ENCODE results near the gene COX8A.
"Not testable (repeated sequence)": the region's sequence is repeated elsewhere in the genome, so short reads cannot be mapped to it uniquely, and the experiment has no call there.

The COX8A gene, protein sequence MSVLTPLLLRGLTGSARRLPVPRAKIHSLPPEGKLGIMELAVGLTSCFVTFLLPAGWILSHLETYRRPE

DNA sequence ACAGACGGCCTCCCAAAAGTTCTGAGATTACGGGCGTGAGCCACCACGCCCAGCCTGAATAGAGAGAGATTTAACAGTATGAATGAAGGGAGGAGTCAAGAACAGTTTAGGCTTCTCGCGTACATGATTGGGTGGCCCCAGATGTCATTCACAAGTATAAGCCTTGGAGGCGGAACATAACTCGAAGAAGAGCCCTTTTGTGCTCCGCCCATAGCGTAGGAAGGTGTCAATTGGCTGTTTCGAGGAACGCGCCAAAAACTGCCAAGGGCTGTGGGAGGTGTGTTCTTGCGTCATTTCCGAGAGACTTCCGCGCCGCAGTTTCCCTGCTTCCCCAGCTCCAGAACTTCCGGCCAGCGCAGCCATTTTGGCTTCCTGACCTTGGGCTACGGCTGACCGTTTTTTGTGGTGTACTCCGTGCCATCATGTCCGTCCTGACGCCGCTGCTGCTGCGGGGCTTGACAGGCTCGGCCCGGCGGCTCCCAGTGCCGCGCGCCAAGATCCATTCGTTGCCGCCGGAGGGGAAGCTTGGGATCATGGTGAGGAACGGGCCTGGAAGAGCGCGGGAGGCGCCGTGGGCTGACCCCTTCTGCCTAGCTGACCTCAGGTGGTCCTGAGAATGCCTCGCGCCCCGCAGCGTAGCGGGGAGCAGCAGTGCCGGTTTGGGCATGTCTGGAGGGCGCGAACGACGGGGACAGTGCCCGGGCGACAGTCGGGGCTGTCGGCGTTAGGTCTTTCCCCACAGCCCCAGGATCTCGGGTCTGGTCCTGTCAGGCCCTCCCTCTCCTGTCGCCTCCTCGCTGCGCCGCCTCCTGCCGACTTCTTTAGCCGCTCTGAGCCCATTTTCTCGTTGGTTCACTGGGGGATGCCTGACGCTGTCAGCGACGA, at the start of gene COX8A:
COX8A (plus strand) TSS at position 362 of the 885 bp plus-strand sequence; CDS start at position 423, 61 bp downstream.
- peak; percentile 99 for DNase-seq

DNA sequence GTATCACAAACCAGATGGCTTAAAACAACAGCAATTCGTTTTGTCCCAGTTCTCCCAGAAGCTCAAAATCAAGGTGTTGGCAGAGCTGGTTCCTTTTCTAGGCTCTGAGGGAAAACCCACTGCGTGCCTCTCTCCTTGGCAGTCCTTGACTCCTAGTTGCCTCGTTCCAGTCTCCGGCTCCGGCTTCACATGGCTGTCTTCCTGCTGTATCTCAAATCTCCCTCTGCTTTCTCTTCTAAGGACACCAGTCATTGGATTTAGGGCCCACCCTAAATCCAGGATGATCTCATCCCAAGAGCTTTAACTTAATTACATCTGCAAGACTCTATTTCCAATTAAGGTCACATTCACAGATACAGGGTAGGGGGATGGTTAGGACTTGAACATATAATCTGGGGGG, 44.8 kb upstream of the COX8A start:
- DNase-seq: no peak

DNA sequence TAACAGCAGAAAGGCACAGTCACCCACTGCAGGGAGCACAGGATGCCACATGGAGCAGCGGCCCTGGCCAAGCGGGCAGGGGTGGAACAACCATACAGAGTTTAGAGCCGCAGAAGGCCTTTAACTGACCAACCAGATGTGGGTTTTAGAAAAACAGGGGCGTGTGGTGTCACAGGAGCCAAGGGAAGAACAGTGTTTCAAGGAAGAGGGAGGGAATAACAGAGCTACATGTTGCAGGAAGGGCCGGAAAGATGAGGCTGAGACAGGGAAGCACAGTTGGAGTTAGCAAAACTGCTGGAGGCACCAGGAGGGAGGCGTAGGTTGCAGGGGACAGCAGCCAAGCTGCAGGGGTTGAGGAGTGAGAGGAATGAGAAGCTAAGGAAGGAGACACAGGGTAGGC, 43.4 kb upstream of the COX8A start:
- no peak for DNase-seq

DNA sequence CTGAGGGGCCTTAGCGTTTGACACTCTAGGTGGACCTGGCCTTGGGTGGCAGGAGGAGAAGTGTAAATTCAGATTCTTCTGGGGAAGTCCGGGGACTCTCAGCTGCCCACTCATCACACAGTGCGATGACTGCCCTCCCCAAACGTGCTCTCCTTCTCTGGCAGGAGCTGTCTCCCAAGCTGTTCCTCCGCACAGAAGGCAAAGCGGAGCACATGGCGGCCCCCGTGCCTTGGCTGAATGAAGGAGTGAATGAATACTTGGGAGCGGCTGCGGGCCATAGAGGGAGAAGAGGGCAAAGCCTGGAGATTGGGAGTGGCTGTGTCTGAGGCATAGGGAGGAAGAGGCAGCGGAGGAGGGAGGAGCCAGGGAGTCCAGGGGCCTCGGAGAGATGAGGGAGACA, 42.5 kb upstream of the COX8A start:
- no peak for DNase-seq

DNA sequence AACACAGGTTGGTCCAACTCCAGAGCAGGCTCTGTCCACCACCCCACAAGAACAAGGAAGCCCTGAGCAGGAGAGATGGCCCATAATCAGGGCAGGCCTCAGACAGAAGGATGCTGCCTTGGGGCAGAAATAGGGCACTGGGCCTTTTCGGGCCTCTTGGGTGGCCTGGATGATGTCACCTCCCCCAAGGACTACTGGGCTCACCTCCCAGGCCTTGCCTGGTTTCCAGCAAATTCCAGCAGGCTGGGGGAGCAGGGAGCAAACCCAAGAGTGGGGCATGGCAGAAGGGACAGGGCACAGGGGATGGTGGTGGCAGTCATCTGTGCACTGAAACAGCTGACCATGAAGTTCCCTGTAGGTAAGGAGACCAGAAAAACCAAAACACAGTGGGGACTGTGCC, 41.0 kb upstream of the COX8A start:
- DNase-seq: no peak

DNA sequence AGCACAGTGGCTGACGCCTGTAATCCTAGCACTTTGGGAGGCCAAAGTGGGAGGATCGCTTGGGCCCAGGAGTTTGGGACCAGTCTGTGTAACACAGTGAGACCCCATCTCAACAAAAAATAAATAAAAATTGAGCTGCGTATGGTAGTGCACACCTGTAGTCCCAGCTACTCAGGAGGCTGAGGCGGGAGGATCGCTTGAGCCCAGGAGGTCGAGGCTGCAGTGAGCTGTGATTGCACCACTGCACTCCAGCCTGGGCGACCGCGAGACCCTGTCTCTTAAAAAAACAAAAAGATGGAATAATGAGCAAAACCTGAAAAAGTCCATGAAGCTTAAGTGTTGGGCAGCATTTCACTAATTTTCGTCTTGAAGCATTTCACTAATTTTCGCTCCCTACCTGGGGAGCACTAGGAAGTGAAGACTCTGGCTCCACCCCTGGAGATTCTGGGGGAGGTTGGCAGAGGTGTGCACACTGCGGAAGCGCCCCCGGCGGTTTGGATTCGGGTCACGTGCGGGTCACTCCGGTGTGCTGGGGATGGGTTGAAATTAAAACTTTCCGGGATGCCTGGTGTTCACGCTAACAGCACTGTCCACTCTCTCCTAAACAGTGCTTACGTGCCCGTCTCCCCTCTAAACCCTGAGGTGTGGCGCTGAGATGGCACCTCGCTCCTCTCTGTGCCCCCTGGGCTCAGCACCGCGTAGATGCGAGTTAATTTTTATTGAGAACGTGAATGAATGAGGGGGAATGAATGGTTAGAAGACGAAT, 36.5 kb upstream of the COX8A start:
- peak; percentile 72 for DNase-seq

DNA sequence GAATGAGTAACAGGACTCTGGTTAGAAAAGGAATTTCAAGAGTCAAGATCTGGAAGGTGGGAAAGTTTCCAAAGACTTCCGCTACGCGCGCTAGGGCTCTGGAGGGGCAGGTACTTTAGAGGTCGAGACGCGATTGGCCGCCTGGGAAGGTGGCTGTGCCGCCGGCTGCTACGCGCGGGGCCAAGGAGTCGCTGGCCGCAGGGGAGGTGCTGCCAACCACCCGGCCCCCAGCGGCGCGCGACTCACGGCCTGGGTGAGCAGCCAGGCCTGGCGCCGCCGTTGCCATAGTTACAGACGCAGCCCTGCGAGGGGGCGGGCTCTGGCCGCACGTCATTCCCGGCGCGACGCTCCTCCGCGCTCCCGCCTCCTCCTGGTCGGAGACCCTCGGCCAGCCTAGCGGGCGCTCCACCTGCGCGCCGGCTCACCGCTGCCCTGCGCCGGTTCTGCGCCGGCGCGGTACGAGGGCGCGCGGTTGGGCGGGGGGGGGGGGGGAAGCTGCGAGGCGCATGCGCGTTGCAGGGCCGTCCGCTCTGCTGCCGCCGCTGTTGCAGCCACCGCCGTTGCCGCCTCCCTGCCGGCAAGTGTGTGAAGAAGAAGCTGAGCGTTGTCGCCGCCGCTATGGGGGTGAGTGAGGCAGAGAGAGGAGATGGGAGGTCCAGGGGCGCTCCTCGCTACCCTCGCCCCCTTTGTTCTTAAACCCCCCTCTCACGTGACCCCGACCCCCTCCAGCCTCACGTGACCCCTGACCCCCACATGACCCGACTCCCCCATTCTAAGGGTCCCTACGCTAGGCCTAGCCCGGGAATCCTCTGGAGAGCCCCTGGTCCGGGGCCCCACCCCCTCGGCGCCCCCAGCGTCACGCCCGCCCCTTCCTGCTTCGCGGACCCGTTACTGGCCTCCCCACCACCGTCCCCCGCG, 35.7 kb upstream of the COX8A start, which contains the start of gene NAA40:
NAA40 (plus strand) TSS at position 524 of the 918 bp plus-strand sequence; CDS start at position 619, 95 bp downstream.
- DNase-seq: peak; percentile 96

DNA sequence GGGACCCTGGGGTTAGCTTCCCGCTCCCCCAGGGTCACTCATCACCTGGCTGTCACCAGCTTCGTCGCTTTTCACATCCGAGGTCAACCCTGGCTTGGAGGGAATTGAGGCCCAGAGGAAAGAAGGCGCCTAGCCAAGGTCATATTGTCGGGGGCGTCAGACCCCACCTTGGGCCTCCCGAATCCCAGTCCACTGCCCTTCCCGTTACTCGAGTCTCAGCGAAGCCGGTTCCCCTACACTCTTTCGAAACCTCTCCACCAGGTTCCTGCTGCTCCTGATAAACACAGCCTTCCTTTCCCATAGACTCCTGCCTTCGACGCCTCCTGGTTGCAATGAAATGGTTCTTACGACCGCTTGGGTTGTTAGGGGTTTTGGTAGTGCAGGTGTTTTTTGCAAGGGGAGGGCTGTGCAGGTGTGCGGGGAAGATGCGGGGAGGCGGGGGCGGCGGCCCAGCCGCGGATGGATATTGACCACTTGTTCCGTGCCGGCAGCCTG, 35.0 kb upstream of the COX8A start:
- DNase-seq: peak; percentile 33

DNA sequence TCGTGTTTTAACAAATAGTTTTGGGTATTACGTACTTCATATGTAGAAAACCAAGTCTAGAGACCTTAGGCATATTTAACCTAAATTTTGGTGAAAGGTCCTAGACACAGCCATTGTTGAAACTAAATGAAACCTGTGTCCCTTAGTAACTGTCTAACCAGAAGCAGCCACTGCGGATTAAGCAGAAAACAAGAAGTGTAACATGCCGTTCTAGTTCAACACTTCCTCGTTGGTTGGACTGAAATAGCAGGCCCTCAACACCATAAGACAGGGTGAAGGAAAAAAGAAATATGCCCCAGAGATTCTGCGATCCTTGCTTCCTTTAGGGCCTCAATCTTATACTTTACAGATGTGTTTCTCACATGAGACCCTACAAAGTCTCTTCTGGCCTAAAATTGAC, 33.6 kb upstream of the COX8A start:
- no peak for DNase-seq

DNA sequence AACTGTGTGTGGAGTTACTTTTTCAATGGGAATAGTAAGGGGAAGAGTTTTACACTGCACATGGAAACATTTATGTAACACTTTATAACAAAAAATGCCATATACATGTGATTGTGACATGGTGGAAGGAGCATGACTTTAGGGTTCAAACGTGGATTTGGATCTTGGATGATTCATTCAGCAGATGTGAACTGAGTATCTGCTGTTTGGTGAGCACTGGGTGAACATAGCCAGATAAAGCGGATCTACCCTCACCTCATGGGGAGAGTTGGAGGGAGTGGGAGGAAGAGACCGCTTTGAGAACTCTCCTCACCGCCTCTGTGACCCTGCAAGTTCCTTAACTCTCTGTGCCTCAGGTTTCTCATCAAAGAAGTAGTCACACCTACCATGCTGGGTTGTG, 32.5 kb upstream of the COX8A start:
- DNase-seq: no peak

DNA sequence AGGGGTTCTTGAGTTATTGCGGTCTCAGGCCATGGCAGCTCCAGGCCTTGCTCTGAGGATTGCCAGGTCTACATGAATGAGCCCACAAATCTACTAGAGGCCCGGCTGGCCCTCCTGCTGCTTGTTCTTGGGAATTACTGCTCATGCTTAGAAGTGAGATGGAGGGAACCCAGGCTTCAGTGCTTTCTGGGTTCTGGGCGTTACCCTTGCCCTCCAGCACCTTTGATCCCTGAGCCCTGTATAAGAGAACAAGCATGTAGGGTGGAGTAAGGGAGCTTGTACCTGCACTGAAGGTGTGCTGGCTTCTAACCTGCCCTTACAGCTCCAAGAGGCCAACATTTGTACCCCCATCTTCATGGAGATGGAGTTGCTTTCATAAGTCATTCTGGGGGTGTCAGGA, 31.6 kb upstream of the COX8A start:
- DNase-seq: no peak

DNA sequence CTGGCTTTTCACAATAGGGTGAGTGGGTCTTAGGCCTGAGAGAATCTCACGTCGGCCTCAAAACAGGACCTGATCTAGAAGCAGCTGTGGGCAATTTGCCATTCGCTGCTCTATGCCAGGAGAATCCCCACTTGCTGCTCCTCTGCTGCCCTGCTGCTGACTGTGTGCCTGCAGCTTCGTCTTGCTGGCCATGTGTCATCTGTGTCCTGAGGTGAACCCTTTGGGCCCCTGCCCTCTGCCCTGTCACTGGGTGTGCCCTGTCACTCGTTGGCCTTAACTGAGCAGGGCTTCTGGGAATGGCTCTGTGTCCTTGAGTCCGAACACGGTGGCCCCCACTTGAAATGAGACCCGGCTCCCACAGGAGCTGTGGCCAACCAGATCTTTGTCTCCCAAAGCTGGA, 29.4 kb upstream of the COX8A start:
- no peak for DNase-seq

DNA sequence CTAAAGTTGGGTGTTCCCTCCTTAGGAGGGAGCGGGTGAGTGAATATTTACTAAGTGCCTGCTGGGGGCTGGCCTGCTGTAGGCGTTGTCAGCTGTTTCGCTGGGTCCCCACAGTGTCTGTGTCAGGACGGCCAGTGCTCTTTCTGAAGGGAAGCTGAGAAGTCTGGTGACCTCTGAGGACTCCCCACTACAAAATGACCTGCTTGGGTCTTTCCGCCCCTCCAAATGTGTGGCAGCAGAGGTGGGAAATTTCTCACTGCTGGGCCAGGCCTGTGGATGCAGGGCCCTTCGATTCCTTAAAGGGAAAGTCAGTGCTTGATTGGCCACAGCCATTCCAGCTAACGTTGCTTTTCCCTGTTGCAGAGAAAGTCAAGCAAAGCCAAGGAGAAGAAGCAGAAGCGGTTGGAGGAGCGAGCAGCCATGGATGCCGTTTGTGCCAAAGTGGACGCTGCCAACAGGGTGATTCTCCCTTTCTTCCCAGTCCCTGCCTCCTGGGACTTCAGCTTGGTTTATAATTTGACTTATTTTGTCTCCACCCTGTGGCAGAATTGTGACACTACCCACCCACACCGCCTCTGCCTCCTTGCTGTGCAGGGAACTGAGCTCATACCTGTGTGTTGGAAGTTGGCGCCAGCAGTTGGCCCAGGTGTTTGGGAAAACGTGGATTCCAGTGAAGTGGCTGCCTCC, 28.8 kb upstream of the COX8A start:
- peak; percentile 51 for DNase-seq

DNA sequence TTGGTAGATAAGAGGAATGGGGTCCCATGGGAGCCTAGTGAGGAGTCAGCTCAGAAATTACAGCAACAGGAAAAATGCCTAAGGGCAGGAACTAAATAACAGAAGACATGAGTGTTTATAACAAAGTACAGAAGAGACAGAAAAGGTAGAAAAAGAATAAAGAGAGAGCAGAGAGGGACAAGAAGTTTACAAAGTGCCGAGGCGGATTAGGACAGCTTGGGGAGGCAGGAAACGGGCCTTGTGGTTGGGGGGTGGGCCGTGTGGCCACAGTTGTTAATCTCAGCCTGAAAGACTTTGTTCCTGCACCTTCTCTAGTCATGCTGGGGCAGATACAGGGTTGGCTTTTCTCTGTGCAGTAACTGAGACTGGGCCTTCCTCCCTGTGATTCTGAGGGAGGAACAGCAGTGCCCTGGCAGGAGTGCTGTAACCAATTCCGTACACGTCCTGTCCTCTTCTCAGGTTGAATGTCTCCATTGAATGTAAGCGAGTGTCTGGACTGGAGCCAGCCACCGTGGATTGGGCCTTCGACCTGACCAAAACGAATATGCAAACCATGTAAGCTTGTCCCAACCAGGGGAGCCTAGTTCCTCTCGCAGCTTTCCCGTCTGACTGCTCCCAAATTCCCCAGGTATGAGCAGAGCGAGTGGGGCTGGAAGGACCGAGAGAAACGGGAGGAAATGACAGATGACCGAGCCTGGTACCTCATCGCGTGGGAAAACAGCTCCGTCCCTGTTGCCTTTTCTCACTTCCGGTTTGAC, 22.5 kb upstream of the COX8A start:
- no peak for DNase-seq

DNA sequence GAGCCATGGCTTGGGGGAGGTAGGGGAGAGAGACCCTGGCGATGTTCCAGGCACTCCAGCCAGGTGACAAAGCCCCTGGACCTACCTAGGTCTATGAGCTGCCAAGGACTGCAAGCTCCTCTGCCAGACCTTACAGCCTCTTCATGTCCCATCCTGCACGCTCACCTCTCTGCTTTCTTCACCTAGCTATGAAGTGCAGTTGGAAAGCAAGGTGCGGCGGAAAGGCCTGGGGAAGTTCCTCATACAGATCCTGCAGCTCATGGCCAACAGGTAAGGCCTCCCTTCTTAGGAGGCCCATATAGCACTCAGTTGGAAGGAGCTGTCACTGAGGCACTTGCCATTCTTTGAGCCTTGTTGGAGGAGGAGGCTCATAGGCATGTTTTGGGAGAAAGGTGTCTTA, 21.9 kb upstream of the COX8A start:
- DNase-seq: no peak

DNA sequence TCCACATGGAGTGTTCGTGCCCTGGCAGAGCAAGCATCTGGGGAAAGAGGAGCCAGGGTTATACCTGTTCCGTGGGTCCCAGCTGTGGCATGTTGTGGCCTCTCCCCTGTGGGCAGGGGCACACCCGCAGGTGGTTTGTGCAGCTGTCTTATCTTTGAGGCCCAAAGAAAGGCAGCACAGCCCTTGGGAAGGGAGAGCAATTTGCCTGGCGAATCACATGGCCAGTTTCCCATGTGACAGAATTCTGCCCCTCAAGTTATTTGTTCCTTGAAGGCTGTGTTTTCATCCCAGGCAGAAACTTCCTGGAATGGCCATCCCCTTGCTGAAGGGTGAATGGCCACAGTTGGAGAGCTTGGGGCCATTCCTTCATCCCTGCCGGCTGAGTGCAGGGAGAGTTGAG, 16.4 kb upstream of the COX8A start:
- no peak for DNase-seq

DNA sequence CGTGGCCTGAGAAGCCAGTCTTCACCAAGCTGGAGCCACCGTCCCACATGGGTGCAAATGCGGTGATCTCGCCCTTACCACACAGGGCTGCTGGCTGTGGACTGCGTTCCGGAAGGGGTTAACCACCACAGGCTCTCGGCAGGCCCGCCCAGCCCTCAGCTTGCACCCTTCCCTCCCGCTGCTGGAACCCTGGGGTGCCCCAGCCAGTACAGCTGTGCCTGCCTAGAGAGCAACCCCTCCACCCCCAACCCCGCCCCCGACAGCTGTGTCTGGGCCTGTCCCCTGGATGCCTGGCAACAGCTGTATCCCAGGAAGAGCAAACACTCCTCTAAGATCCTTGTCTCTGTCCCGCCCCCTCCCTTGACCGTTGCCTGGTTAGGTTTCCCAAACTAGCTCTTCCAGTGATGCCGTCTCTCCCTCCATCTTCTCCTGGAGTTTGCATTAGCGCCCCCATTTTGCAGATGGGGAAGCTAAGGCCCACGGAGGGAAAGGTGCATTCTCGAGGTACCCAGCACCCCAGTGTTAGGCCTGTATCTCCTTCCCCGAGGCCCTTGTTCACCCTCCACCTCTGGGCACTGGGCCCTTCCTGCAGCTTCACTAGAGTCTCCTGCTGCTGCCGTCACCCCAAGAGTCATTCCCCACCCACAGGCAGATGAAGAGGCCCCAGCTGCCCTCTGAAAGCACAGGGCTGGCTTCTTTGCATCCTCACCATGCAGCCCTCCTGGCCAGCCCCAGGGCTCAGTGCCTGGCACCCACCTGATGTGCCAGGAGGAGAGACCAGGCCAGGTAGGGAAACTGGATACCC, 12.6 kb upstream of the COX8A start:
- DNase-seq: peak; percentile 56

DNA sequence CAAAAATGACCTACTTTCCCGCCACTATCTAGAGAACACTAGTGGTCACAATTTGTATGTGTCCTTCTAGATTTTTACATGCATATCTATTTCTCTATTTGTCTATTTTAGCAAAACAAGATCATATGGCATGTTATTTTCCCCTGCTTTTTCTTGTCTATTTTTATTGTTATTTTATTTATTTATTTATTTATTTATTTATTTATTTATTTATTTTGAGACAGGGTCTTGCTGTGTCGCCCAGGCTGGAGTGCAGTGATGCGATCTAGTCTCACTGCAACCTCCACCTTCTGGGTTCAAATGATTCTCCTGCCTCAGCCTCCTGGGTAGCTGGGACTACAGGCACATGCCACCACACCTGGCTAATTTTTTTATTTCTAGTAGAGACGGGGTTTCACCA, 10.5 kb upstream of the COX8A start:
- DNase-seq: not testable (repeated sequence)

DNA sequence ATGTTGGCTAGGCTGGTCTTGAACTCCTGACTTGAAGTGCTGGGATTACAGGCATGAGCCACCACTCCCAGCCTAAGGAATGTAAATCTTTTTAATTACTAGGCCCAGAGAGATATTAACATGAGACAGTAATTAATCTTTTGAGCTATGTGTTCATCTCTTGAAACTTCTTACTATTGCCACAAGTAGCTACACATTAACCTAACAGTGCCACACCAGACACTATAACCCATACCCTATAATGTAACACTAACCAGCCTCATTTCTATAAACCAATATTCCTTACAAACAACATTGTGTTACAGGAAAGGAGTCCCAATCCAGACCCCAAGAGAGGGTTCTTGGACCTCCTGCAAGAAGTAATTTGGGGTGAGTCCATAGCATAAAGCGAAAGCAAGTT, 8.0 kb upstream of the COX8A start:
- DNase-seq: no peak

DNA sequence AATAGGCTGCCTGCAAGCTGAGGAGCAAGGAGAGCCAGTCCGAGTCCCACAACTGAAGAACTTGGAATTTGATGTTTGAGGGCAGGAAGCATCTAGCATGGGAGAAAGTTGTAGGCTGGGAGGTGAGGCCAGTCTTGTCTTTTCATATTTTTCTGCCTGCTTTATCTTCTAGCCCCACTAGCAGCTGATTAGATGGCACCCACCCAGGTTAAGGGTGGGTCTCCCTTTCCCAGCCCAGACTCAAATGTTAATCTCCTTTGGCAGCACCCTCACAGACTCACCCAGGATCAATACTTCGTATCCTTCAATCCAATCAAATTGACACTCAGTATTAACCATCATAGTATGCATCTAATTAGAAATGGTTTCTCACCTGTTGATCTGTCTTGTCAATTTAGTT, 5.0 kb upstream of the COX8A start:
- no peak for DNase-seq
